Gastroesophageal sphincter (tissue), 3 donors: ENCODE results near the gene TAPT1.

Experiments used
- EP300 ChIP-seq: sonication (generic); formaldehyde crosslinking; IDR thresholded peaks from one replicate; pipeline ENCODE4 v1.6.1; 2017; ENCODE audit warnings: antibody characterized with exemption, mild to moderate bottlenecking
- POLR2A ChIP-seq, 2 donors: fragments of 450-650 bp; IDR thresholded peaks; one replicate each; pipeline ENCODE4 v1.6.1; 2017; ENCODE audit warnings: antibody characterized with exemption in 2 of 2, mild to moderate bottlenecking in 2 of 2, moderate library complexity in 1 of 2
- TF ChIP-seq, protein P1 (sequence below), 4 experiments: fragments of 200-600 bp in 2 of 4; fragments of 450-650 bp in 2 of 4; sonication (generic) in 1 of 4; IDR thresholded peaks; one replicate each; pipeline ENCODE4 v1.5.1; 2017 to 2019; ENCODE audit warnings: antibody characterized with exemption in 4 of 4, mild to moderate bottlenecking in 2 of 4, moderate library complexity in 2 of 4

DNA sequence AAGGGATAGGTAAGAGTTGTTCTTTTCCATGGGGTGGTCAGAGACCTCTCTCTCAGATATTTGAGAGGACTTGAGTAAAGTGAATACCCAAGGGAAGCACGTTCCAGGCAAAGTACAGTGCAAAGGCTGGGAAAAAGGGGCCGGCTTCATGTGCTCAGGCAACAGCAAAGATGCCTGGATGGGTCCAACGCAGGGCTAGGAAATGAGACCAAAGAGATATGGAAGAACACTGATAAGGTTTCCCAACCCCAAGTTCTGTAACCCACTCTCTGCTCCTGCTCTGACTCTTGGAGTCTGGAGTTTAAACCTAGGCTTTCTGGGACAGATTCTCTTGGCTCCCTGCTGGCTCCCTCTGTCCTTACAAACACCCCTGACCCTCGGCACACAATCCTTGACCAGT is 106.3 kb downstream of the TAPT1 start:
- TF ChIP-seq EP300: no peak
- TF ChIP-seq, protein P1, sequence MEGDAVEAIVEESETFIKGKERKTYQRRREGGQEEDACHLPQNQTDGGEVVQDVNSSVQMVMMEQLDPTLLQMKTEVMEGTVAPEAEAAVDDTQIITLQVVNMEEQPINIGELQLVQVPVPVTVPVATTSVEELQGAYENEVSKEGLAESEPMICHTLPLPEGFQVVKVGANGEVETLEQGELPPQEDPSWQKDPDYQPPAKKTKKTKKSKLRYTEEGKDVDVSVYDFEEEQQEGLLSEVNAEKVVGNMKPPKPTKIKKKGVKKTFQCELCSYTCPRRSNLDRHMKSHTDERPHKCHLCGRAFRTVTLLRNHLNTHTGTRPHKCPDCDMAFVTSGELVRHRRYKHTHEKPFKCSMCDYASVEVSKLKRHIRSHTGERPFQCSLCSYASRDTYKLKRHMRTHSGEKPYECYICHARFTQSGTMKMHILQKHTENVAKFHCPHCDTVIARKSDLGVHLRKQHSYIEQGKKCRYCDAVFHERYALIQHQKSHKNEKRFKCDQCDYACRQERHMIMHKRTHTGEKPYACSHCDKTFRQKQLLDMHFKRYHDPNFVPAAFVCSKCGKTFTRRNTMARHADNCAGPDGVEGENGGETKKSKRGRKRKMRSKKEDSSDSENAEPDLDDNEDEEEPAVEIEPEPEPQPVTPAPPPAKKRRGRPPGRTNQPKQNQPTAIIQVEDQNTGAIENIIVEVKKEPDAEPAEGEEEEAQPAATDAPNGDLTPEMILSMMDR (IDR thresholded peaks at IDR 0.05): no peak
- no peak for TF ChIP-seq POLR2A (IDR thresholded peaks at IDR 0.05)
